ENCODE measurements around the gene MAP6.

Gene MAP6

DNA sequence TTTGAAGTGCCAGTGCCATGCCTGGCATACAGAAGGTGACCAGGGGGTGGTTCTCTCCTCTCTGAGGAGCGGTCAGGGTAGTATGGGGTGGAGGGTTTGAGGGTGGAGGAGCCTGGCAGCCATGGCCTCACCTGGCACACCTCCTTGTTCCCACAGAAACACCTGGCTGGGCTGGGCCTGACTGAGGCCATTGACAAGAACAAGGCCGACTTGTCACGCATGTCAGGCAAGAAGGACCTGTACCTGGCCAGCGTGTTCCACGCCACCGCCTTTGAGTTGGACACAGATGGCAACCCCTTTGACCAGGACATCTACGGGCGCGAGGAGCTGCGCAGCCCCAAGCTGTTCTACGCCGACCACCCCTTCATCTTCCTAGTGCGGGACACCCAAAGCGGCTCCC is 97.2 kb downstream of the MAP6 start:
- DNase-seq (ENCODE audit: extremely low read depth in 1 of 2, low read depth in 1 of 2): no peak

DNA sequence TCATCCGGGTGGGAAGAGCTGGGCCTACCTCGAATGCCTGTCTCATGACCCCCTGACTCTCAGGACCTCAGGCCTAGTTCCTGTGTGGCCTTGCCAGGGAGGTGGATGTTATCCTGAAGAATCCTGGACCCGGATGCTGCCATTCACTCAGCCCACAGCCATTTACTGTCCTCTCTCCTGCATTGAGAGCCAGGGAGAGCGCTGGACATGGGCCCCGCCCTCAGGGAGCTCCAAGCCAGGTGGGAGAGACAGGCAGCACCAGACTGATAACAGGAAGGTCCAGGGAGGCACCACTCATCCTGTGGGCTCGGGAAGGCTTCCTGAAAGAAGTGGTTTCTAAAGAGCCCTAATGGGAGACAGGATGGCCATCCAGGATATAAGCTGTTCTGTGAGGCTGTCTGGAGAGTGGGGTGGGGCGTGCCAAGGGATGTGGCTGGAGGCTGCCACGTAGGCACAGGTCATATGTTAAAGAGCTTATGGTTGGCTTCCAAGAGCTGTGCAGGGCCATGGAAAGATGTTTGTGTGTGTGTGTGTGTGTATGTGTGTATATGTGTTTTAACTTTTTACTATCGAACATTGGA is 98.2 kb downstream of the MAP6 start:
- DNase-seq (ENCODE audit: extremely low read depth in 1 of 2, low read depth in 1 of 2): no peak

DNA sequence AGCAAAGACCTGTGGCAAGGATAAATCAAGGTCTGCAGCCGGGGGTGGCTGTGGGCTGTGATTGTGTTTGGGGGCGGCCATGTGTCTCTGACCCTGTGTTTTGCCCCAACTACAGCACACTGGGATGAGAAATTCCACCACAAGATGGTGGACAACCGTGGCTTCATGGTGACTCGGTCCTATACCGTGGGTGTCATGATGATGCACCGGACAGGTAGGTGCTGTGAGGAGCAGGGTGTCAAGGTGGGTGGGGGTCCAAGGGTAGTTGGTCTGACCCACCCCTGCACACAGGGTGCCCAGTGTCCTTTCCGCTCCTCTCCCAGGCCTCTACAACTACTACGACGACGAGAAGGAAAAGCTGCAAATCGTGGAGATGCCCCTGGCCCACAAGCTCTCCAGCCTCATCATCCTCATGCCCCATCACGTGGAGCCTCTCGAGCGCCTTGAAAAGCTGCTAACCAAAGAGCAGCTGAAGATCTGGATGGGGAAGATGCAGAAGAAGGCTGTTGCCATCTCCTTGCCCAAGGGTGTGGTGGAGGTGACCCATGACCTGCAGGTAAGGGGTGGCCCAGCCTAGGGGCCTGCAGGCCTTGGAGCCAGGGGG is 100.1 kb downstream of the MAP6 start:
- no peak for DNase-seq (ENCODE audit: extremely low read depth in 1 of 2, low read depth in 1 of 2)

DNA sequence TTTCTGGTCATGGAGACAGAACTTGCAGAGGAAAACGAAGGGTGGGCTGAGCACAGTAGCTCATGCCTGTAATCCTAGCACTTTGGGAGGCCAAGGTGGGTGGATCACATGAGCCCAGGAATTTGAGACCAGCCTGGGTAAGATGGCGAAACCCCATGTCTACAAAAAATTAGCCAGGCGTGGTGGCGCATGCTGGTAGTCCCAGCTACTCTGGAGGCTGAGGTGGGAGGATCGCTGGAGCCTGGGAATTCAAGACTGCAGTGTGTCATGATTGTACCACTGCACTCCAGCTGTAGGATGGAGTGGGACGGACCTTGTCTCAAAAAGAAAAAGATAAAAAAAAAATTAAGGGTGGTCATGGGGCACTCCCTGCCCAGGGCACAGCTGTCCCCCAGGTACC is 100.9 kb downstream of the MAP6 start:
- DNase-seq (ENCODE audit: extremely low read depth in 1 of 2, low read depth in 1 of 2): no peak

DNA sequence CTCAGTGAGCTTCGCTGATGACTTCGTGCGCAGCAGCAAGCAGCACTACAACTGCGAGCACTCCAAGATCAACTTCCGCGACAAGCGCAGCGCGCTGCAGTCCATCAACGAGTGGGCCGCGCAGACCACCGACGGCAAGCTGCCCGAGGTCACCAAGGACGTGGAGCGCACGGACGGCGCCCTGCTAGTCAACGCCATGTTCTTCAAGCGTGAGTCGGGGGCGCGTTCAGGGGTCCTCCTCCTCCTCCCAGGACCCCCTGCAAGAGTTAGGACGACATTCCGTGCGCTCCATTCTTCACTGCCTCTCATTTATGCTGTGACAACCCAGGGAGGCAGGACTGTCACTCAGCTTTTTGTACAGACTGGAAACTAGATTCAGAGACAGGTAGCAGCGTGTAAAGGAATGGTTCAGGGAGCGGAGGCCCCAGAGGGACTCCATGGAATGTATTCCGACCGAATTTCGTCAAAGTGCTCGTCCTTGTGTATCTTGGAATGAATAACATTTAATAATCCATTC is 102.0 kb downstream of the MAP6 start:
- DNase-seq (ENCODE audit: extremely low read depth in 1 of 2, low read depth in 1 of 2): no peak

DNA sequence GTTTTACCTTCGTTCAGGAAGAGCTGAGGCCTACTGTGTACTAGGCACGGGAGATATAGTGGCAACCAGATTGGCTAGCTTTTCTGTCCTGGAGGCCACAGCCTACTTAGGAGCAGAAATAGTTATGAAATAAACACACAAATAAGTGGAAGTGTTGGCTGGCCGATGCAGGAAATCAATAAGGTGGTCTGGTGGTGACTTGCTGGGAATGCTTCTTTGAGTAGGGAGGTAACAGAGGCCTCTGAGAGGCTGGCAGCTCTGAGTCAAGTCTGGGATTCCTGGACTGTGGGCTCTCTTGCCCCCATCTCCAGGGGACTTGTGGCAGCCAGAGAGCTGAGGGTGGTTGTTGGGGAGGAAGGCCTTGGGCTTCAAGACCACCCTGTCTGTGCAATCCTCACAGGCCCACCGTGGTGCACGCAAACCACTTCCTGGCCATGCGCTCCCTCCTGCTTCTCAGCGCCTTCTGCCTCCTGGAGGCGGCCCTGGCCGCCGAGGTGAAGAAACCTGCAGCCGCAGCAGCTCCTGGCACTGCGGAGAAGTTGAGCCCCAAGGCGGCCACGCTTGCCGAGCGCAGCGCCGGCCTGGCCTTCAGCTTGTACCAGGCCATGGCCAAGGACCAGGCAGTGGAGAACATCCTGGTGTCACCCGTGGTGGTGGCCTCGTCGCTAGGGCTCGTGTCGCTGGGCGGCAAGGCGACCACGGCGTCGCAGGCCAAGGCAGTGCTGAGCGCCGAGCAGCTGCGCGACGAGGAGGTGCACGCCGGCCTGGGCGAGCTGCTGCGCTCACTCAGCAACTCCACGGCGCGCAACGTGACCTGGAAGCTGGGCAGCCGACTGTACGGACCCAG is 102.7 kb downstream of the MAP6 start:
- no peak for DNase-seq (ENCODE audit: extremely low read depth in 1 of 2, low read depth in 1 of 2)

DNA sequence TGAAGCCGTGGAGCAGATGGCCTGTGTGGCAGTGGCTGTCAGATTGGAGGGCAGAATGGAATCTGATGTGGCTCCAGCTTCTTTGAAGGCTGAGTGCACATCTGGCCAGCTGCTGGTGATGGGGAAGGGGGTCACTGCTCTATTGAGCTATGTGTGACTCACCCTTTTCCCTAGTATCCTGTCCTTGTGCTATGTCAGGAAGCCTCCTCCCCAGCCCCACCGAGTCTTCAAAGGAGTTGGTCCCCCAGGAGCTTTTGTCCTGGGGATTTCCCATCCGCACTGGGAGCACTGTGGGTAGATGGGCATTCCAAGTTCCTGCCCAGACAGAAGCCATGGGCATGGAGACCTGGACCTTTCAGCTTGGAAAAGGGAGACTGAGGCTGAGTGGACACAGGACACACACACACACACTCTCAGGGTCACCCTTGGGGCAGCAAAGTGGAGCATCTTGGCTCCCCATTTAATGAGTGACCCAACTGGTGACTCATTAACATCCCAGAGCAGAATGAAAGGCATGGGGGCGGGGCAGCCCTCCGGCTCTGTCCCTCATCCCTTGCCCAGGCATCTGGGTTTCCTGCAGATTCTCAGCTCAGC is 103.5 kb downstream of the MAP6 start:
- no peak for DNase-seq (ENCODE audit: extremely low read depth in 1 of 2, low read depth in 1 of 2)

DNA sequence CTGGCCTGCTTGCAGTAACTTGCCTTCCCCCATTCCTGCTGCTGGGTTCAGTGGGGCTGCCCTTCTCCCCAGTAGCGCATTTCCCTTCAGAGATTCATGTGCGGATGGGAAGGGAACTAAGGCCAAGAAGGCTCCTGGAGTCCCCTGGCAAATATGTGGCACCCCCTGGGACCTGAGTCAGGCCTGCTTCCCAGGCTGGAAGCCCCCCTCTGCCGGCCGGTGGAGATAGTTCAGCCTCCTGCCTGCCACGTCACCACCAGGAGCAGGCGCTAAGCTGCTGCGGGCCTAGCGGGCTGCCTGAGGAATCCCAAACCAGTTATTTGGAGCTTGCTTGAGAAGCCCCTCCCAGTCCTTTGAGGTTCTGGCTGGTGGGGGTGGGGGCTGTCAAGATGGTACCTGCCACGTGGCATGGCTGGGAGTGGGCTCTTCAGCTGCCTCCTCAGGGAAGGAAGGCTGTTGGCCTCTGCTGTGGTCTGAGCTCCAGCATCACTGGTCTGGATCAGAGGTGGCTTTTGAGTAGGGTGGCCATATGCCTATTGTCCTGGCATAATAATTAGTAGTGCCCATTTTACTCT is 104.8 kb downstream of the MAP6 start:
- DNase-seq (ENCODE audit: extremely low read depth in 1 of 2, low read depth in 1 of 2): no peak

DNA sequence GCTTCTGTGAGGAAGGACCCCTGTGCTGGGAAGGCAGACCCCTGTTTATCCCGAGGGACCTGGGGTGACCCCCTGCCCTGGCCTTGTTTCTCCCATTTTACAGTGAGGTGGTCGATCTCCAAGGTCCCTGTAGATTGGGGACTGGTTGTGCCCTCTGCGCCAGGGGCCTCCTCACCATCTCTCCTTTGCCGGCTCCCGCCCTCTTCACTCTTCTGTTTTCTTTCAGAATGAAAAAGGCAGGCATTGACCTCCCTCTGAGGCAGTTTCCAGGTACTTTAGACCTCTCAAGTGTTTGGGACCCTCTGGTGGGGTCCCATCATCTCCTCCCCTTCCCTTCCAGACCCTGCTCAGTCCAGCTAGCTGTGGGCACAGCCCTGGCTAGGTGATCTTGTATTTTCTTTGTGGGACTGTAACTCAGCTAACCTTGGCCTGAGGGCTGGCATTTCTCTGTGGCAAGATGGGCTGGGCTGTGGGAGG is 105.3 kb downstream of the MAP6 start:
- DNase-seq (ENCODE audit: extremely low read depth in 1 of 2, low read depth in 1 of 2): no peak

DNA sequence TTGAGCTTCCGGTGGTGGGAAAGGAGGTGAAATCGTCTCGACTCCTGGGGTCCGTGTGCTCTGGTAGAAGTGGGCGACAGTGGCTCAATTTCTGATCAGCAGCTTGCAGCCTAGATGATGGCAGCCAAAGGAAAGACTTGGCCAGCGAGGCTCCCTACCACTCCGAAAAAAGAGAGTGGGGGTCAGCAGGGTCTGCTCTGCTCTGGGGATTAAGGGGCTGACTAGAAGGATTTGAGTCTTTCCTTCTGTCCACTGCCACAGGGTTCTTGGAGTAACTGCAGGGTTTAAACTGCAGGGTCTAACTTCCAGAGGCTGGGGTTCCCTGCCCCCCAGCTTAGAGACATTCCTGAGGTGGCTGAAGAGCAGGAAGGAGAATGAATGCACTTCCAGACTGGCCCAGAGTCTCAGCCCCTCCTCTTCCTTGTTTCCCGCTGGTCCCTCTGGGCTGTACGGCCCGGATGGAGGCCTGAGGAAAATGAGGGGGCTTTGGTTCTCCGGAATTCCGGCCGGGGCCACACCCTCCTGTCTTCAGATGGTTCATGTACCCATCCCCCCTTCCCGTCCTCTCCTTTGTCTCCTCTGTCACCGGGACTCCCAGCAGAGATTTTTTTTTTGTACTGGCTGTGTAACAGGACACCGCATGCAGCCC is 105.9 kb downstream of the MAP6 start:
- DNase-seq (ENCODE audit: extremely low read depth in 1 of 2, low read depth in 1 of 2): no peak

DNA sequence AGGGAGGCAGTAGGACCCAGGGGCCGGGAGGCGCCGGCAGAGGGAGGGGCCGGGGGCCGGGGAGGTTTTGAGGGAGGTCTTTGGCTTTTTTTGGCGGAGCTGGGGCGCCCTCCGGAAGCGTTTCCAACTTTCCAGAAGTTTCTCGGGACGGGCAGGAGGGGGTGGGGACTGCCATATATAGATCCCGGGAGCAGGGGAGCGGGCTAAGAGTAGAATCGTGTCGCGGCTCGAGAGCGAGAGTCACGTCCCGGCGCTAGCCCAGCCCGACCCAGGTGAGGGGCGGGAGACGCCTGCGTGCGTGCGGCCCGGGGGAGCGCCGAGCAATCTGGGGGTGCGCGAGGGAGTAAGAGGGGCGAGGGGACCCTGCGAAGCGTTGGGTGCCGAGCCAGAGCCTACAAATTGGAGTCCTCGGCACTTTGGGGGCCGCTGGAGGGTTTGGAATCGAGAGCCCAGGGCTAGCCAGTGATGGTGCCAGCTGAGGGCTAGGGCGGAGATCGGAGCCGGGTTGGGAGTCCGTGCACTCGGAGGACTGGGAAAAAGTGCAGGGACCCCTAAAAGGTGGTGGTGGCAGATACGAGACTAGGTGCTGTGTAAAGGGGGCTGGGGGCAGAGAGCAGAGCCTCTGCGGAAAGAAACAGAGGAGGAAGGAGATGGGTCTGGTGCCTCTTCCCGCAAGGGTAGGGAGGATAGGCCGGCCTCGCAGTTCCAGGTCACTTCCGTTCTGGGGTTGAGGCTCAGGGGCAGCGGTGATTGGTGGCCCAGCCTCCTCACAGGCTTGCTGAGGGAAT is 106.6 kb downstream of the MAP6 start, which contains the start of gene SERPINH1:
SERPINH1 (plus strand) TSS at position 206 of the 788 bp plus-strand sequence. CDS start 4,097 bp downstream, outside the sequence.
- peak; percentile 49 to 75 for DNase-seq (ENCODE audit: extremely low read depth in 1 of 2, low read depth in 1 of 2)

DNA sequence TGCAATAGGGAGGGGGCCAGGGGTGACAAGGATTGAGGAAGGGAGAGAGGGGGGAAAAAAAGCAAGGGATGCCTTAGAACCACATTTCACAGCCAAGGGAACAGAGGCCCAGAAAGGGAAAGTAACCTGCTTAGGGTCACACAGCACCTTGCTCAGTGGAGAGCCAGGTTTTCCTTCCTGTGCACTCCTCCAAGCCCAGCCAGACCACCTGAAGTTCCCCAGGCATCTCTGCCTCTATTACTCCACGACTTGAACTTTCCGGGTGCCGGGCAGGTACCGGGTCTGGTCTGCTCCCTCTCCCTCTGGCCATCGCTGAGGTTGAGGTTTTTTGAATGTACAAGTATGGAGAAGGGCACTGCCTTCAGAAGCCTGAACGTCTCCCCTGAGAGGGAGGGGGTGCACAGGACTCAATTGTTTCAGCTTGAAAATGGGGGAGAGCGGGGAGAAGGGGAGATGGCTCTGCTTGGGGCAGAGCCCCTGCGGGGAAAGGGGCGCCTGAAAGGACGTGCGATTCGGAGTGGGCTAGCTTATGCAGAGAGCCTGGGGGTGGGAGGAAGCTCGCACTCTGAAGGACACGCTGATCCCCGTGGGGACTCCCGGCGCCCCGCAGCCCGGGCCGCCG is 107.3 kb downstream of the MAP6 start:
- DNase-seq (ENCODE audit: extremely low read depth in 1 of 2, low read depth in 1 of 2): no peak

DNA sequence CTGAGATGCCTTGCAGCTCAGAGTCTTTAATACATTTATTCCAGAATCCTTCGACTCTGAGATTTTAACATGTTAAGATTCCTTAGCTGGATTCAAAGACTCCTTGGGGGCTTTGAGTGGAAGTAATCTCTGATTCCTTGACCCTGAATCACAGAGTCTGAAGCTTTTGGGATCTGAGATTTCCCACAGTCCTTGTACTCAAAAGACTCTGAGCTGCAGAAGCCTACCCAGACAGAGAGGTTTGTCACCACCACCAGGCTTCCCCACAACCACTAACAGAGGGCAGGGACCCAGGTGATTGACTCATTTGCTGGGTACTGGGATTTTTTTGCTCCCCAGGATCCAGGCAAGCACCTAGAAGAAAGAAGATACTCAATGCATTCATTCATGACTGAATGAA is 108.2 kb downstream of the MAP6 start:
- DNase-seq (ENCODE audit: extremely low read depth in 1 of 2, low read depth in 1 of 2): no peak

DNA sequence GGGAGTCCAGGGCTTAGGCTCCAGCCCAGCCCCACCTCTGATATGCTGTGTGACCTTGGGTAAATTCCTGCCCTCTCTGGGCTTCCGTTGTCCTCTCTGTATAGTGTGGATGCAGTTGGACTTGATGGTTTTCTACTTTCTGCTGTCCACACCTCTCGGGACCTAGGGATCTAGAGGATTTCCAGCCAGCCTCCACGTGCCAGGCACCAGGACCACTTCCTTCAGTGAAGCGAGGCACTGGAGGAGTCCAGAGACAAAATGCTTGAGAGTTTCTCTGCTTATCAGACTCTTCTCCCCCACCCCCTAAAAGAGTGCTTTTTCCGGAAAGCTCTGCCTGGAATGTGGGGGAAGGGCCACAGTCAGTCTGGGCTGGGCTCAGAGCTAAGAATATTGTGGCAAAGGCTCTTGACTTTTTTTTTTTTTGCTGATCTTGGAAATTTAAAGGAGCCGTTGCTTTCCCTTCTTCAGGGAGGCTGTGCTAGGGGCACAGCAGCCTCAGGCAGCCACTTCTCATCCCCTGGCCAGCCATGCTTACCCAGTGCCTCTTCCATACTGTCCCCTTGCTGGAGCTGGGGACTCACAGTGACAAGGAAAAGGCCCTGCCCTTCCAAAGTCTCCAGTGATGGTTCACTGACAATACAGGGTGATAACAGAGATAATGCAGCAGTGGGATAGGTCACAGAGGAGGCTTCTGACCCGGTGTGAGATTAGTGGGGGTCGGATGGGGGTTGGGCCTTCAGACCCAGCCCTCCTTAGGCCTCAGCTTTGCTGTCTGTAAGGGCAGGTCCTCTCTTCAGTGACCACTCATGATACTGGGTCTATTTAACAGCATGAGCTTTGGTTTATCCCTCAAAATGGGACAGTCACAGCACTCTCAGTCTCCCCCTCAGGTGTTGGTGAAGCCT is 109.6 kb downstream of the MAP6 start:
- no peak for DNase-seq (ENCODE audit: extremely low read depth in 1 of 2, low read depth in 1 of 2)

DNA sequence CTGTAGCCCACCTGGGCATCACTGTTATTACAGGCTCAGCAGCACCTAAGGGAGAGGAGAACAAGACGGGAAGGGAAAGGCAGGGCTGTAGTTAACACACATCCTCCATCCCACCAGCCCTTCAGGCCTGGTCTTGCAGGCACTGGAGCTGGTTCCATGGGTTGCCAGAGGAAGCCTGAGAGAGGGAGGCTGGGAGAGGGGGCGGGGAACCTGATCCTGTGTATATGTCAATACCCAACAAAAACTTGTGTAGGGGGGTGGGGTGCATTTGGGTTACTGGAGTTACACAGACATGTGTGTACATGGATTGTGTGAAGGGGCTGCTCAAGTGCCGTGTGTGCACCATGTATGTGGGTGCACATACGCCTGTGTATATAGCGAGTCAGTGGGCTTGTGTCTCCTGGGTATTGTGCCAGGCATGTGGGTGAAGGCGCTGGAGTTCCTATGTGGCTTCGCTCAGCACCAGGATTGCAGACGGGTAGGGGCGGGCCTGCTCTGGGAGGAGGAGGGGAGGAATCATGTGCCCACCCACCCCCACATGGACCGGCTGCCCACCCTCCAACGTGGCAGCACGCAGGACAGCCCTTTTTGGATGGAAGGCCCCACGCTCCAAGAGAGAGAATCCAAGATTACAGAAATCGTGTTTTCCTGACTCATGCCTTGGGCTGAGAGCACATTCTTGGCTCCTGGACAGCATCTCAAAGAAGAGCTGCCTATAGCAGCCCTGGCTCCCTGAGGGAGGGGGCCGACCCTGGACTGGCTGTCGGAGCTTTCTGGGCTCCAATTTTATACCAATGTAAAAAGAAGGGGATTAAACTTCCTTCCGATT is 111.0 kb downstream of the MAP6 start:
- no peak for DNase-seq (ENCODE audit: extremely low read depth in 1 of 2, low read depth in 1 of 2)

DNA sequence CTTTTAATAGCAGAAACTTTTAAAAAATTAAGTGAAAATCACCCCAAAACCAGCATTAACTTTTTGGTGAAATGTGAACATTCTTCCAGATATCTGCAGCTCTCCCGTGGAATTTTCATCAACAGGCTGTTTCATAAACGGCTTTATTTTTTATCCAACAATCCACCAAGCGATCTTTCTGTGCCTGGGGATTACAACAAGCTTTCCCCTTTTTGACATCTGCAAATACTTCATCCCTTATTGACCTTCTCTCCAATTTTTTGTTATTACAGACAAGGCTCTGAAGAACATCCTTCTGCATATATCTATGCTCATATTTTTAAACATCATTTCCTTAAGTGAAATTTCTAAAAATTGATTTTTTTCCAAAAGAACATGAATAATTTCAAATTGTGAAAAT is 112.6 kb downstream of the MAP6 start:
- DNase-seq (ENCODE audit: extremely low read depth in 1 of 2, low read depth in 1 of 2): no peak

DNA sequence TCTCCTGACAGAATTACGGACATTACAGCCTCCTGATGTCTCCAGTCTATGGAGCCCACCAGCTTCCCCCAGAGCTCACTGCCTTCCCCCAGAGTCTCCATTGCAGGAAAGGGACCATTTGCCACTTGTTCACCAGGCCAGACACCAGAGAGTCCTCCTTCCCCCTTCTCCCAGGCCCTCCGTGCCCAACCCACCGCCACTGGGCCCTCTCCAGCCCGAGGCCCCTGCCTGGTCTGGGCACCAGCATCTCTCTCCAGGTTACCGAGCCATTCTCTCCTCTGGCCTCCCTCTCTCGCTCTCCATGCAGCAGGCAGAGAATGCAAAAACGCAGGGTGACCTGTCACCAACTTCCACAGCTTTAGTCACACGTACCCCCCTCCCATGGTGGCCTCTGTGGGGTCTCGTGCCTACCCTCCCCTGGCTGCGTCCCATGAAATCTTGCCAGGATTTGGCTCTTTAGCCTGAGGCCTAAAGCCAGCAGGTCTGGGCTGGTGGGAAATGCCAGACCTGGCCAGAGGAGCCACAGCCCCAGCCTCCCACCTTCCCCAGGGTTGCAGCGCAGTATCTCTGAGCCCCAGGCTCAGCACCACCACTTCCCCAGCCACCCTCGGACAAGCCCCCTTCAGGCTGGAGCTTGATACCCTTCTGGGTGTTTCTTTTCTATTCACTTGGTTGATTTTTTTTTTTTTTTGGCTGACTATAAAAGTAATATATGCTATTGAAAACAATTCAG is 113.6 kb downstream of the MAP6 start:
- no peak for DNase-seq (ENCODE audit: extremely low read depth in 1 of 2, low read depth in 1 of 2)
